Measurements from ENCODE around the gene RASGRP3.

- TF ChIP-seq EZH2 (optimal IDR thresholded peaks at IDR 0.05; ENCODE audit: low read depth, low read length) (no peak), CTCF (IDR thresholded peaks at IDR 0.05; ENCODE audit: low read length) (no peak)
These were observed 45.6 kb upstream of the RASGRP3 start for GRCh38 chr2:33430856-33431255.
